Activated CD4-positive, alpha-beta T cell treated with anti-CD3 and anti-CD28 coated beads for 36 hours (primary cell): Measurements from ENCODE around the gene SNX7. TPM values are rescaled to one million over a fixed set of nuclear protein-coding genes. Genes with fewer than 3 reads are reported as not detected.

ENCODE experiments used
- ATAC-seq: fragments of 200-7000 bp; cut with Tn5 transposase; one replicate; pipeline ENCODE4 v1.10.0; 2021; ENCODE audit warnings: mild to moderate bottlenecking, moderate library complexity
- CTCF ChIA-PET: fragments of 350-600 bp; sonication (Branson Sonifier 250); formaldehyde crosslinking; loops from one replicate; lab custom pipeline; 2021; ENCODE audit warnings: antibody characterized with exemption; lab: Charles Lee
- POLR2A ChIA-PET: fragments of 350-600 bp; sonication (Branson Sonifier 250); formaldehyde crosslinking; loops from one replicate; lab custom pipeline; 2021; ENCODE audit warnings: antibody characterized with exemption, inconsistent platforms; lab: Charles Lee
- DNase-seq: peaks from one replicate; pipeline ENCODE4 v3.0.0-alpha.2; 2020
- H3K27ac Mint-ChIP-seq: one replicate; pipeline ENCODE4 v1.8.0; 2021; ENCODE audit warnings: mixed read lengths
- H3K27me3 Mint-ChIP-seq: one replicate; pipeline ENCODE4 v1.8.0; 2021; ENCODE audit warnings: mixed read lengths
- H3K36me3 Mint-ChIP-seq: one replicate; pipeline ENCODE4 v1.8.0; 2021; ENCODE audit warnings: low read depth, mixed read lengths
- H3K4me1 Mint-ChIP-seq: one replicate; pipeline ENCODE4 v1.8.0; 2021; ENCODE audit warnings: mixed read lengths
- H3K4me3 Mint-ChIP-seq: one replicate; pipeline ENCODE4 v1.8.0; 2021; ENCODE audit warnings: mild to moderate bottlenecking, moderate library complexity, mixed read lengths
- H3K9me3 Mint-ChIP-seq: one replicate; pipeline ENCODE4 v1.8.0; 2021; ENCODE audit warnings: low read depth, mixed read lengths
- intact Hi-C, 2 experiments: fragments of 100-400 bp; cut with DNase I in 1 of 2; cut with micrococcal nuclease in 1 of 2; formaldehyde crosslinking; loops; one replicate each; pipeline versions ENCODE4 v1.14.2 to v1.15.1; 2022 to 2024; cut with DNase I, micrococcal nuclease
- total RNA-seq, 2 experiments: library from RNA; stranded (reverse); gene quantifications; one replicate each; pipeline ENCODE4 v1.2.3, GENCODE V29; 2021

The SNX7 gene
- total RNA-seq, 2 experiments from 2014 or later, result 0.18 to 0.32 TPM

DNA sequence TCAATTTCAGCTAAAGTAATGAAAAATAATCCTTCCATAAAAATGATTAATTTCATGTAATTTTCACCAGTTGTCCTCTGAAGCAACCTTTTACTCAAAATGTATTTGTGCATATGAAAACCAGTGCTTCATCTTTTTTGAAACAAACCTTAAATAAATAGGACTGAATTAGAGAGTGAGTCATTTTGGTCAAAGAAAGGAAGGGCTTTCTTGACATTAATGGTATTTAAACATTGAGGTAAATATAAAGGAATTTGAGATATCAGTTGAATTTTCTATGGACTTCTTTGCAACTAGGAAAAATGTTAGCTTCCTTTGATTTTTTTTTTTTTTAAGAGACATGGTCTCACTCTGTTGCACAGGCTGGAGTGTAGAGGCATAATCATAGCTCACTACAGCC, 38.7 kb downstream of the SNX7 start:
- Mint-ChIP-seq H3K36me3 (no peaks in the 10 kb centered on the region), H3K27ac (no peak overlapping the region), H3K4me1 (no peaks in the 10 kb centered on the region), H3K4me3 (no peak overlapping the region), H3K27me3 (peaks cover 1% of the 10 kb centered on the region), H3K9me3 (no peaks in the 10 kb centered on the region)
- DNase-seq, result no peak
- ChIA-PET POLR2A (no interaction called here), CTCF (no interaction called here)
- intact Hi-C loops, result no loop called here
- ATAC-seq, result no peak

DNA sequence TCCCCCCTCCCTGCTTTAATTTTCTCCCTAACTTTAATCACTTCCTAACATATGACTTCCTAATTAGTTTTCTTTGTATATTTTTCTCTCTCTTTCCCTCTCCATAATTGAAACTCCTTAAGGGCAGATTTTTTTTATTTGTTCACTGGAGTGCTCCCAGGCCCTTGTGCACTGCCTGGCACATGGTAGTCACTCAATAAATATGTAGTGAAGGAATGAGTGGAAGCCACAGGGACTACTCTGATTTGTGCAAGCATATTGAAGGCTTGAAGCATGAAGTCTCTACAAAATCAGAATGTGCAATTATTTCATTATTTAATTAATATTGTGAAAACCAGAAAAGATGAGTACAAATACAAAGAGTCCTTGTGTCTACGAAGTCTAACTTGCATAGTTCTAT, 41.5 kb downstream of the SNX7 start:
- POLR2A ChIA-PET, result no interaction called here
- H3K4me3 Mint-ChIP-seq, result no peak overlapping the region
- intact Hi-C loops, result no loop called here
- H3K27ac Mint-ChIP-seq, result no peak overlapping the region
- H3K36me3 Mint-ChIP-seq, result no peaks in the 10 kb centered on the region
- H3K27me3 Mint-ChIP-seq, result peaks cover 7% of the 10 kb centered on the region
- no peaks in the 10 kb centered on the region for H3K9me3 Mint-ChIP-seq
- no peak for ATAC-seq
- CTCF ChIA-PET, result no interaction called here
- no peak for DNase-seq
- H3K4me1 Mint-ChIP-seq, result no peaks in the 10 kb centered on the region

DNA sequence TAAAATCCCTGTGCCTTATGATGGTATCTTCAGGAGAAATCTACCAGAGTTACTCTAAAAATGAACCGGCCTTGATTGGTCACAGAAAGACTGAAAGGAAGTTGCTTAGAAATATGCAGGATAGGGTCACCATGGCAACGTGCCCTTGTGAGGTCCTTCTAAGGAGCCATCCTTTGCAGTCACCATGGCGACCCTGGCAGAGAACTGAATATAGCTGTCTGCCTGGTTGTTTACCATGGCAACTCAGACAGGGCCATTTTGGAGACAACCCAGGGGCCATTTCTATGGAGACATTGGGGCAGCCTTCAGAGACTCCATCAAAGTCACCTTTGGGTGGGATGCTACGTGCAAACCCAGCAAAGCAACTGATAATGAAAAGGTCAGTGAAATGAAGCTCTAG, 43.0 kb downstream of the SNX7 start:
- Mint-ChIP-seq H3K4me3 (no peak overlapping the region), H3K36me3 (no peaks in the 10 kb centered on the region), H3K27me3 (peaks cover 7% of the 10 kb centered on the region), H3K9me3 (no peaks in the 10 kb centered on the region), H3K4me1 (no peaks in the 10 kb centered on the region), H3K27ac (no peak overlapping the region)
- ChIA-PET CTCF (no interaction called here), POLR2A (no interaction called here)
- intact Hi-C loops, result no loop called here
- DNase-seq, result no peak
- no peak for ATAC-seq

DNA sequence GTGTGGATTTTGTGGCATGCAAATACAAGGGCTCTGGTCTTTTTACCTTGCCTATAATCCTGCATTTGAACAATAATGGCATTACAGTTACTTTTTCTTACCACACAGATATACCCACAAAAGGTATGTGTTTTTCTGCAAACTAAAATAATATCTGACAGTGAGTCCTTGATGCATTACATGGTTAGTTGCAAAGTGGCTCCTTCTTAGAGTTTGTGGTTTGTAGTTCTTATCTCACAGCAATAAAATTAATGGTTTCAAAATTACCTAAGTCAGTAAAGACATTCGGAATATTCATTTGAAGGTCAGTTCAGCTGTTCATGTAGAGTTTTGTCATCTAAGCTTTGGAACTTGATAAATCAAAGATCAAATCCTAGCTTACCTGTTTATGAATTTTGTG, 43.5 kb downstream of the SNX7 start:
- DNase-seq, result no peak
- intact Hi-C loops, result no loop called here
- no peak for ATAC-seq
- Mint-ChIP-seq H3K27ac (no peak overlapping the region), H3K4me3 (no peak overlapping the region), H3K27me3 (peaks cover 7% of the 10 kb centered on the region), H3K36me3 (no peaks in the 10 kb centered on the region), H3K4me1 (no peaks in the 10 kb centered on the region), H3K9me3 (no peaks in the 10 kb centered on the region)
- ChIA-PET CTCF (no interaction called here), POLR2A (no interaction called here)

- Mint-ChIP-seq H3K27me3 (peaks cover 7% of the 10 kb centered on the region), H3K4me3 (no peak overlapping the region), H3K27ac (no peak overlapping the region), H3K4me1 (no peaks in the 10 kb centered on the region), H3K36me3 (no peaks in the 10 kb centered on the region), H3K9me3 (no peaks in the 10 kb centered on the region)
- ChIA-PET POLR2A (no interaction called here), CTCF (no interaction called here)
- intact Hi-C loops, result no loop called here
- DNase-seq (no peak), ATAC-seq (no peak)
Observed at GRCh38 chr1:98705591-98705990, 44.1 kb downstream of the SNX7 start.

DNA sequence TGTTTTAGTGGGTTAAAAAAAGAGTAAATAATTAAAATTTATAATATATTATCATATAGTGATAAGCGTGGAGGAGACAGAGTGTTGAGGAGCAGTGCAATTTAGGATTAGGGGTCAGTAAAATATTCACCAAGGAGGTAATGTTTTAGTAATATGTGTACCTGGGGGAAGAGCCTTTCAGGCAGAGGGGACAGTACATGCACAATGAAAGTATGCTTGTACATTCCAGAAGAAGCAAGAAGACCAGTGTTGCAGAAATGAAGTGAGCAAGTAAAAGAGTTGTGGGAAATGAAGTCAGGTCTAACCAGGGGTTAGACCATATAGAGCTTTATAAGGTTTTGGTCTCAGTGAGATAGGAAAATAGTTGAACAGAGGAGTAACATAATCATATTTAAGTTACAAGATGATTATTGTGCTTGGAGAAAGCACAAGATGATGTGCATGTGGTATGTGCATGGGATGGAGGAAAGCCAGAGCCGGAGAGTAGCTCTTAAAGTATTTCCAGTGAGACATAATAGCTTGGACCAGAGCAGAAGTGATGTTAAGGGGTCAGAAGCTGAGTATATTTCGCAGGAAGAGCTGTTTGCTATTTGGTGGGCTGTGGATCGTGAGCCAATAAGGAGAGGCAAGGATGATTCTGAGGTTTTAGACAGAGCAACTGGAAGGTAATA, 44.8 kb downstream of the SNX7 start:
- Mint-ChIP-seq H3K27ac (no peak overlapping the region), H3K9me3 (no peaks in the 10 kb centered on the region), H3K36me3 (no peaks in the 10 kb centered on the region), H3K27me3 (peaks cover 7% of the 10 kb centered on the region), H3K4me1 (no peaks in the 10 kb centered on the region), H3K4me3 (no peak overlapping the region)
- CTCF ChIA-PET, result interaction anchor here (0.9 kb wide), 1 partner anchor 42 kb away, joined by 3 read pairs; no protein-coding TSS in a partner anchor
- intact Hi-C loops, result no loop called here
- POLR2A ChIA-PET, result no interaction called here
- ATAC-seq, result no peak
- no peak for DNase-seq

GRCh38 chr1:98707556-98707955, 46.0 kb downstream of the SNX7 start:
- ChIA-PET POLR2A (no interaction called here), CTCF (no interaction called here)
- intact Hi-C loops, result no loop called here
- DNase-seq, result no peak
- no peaks in the 10 kb centered on the region for H3K36me3 Mint-ChIP-seq
- H3K4me1 Mint-ChIP-seq, result no peaks in the 10 kb centered on the region
- H3K4me3 Mint-ChIP-seq, result no peak overlapping the region
- ATAC-seq, result no peak
- H3K27ac Mint-ChIP-seq, result no peak overlapping the region
- H3K27me3 Mint-ChIP-seq, result peaks cover 7% of the 10 kb centered on the region
- no peaks in the 10 kb centered on the region for H3K9me3 Mint-ChIP-seq

DNA sequence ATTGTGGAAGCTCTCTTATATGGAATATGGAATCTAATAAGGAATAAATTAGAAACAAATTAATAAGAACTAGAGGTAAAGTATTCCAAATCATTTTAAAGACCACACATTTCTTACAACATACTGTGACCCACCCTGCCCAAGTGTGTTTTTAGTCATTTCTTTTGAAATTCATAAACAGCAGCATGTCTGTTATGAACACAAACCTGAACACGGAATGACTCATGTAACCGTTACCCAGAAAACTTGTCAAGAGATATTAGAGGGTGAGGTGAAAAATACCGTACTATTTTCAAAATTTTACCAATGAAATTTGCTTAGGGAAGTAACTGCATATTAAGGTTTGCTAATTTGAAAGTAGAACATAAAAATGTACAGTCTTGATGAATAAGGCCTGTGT, 48.4 kb downstream of the SNX7 start:
- no peak overlapping the region for H3K4me3 Mint-ChIP-seq
- no peak for DNase-seq
- no peaks in the 10 kb centered on the region for H3K9me3 Mint-ChIP-seq
- no peak overlapping the region for H3K27ac Mint-ChIP-seq
- ATAC-seq, result no peak
- peaks cover 5% of the 10 kb centered on the region for H3K27me3 Mint-ChIP-seq
- intact Hi-C loops, result no loop called here
- CTCF ChIA-PET, result no interaction called here
- POLR2A ChIA-PET, result no interaction called here
- no peaks in the 10 kb centered on the region for H3K36me3 Mint-ChIP-seq
- no peaks in the 10 kb centered on the region for H3K4me1 Mint-ChIP-seq

GRCh38 chr1:98723574-98723973, 62.1 kb downstream of the SNX7 start:
- no peak for ATAC-seq
- intact Hi-C loops, result no loop called here
- H3K4me1 Mint-ChIP-seq, result no peaks in the 10 kb centered on the region
- H3K27ac Mint-ChIP-seq, result no peak overlapping the region
- POLR2A ChIA-PET, result no interaction called here
- H3K27me3 Mint-ChIP-seq, result peaks cover 10% of the 10 kb centered on the region
- H3K9me3 Mint-ChIP-seq, result no peaks in the 10 kb centered on the region
- H3K4me3 Mint-ChIP-seq, result no peak overlapping the region
- no peak for DNase-seq
- CTCF ChIA-PET, result no interaction called here
- no peaks in the 10 kb centered on the region for H3K36me3 Mint-ChIP-seq

GRCh38 chr1:98732985-98733781, 71.7 kb downstream of the SNX7 start:
- POLR2A ChIA-PET, result no interaction called here
- intact Hi-C loops, result no loop called here
- Mint-ChIP-seq H3K27ac (no peak overlapping the region), H3K4me1 (no peaks in the 10 kb centered on the region), H3K4me3 (no peak overlapping the region), H3K9me3 (no peaks in the 10 kb centered on the region), H3K27me3 (peaks cover 2% of the 10 kb centered on the region), H3K36me3 (no peaks in the 10 kb centered on the region)
- DNase-seq (no peak), ATAC-seq (no peak)
- CTCF ChIA-PET, result interaction anchor here (0.7 to 1.9 kb wide), 2 partner anchors 16 to 812 kb away, joined by 3 to 9 read pairs; no protein-coding TSS in a partner anchor

GRCh38 chr1:98733782-98734112, 72.2 kb downstream of the SNX7 start:
- Mint-ChIP-seq H3K4me3 (no peak overlapping the region), H3K4me1 (no peaks in the 10 kb centered on the region), H3K36me3 (no peaks in the 10 kb centered on the region), H3K27me3 (peaks cover 4% of the 10 kb centered on the region), H3K27ac (no peak overlapping the region), H3K9me3 (no peaks in the 10 kb centered on the region)
- no peak for ATAC-seq
- DNase-seq, result no peak
- CTCF ChIA-PET, result interaction anchor here (0.7 to 1.9 kb wide), 2 partner anchors 16 to 811 kb away, joined by 3 to 9 read pairs; no protein-coding TSS in a partner anchor
- intact Hi-C loops, result no loop called here
- POLR2A ChIA-PET, result no interaction called here

DNA sequence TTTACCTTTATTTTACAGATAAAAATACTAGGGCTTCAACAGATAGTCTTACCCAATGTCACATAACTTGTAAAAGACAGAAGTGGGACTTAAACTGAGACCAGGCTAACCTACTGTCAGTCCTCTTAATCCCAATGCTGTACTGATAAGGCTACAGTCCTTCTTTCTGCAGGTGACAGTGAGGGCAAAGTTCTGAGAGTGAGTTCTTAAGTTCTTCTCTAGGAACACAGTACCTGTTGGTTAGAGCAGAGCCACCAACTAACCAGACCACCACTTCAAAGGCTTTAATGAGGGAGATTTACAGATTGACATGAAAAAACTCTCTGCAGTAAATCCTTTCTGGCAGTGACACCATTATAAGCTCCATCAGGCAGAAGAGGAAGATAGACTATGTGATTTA, 74.2 kb downstream of the SNX7 start:
- Mint-ChIP-seq H3K4me3 (no peak overlapping the region), H3K36me3 (no peaks in the 10 kb centered on the region), H3K9me3 (no peaks in the 10 kb centered on the region), H3K27me3 (peaks cover 7% of the 10 kb centered on the region), H3K27ac (no peak overlapping the region), H3K4me1 (no peaks in the 10 kb centered on the region)
- DNase-seq (no peak), ATAC-seq (no peak)
- CTCF ChIA-PET, result no interaction called here
- POLR2A ChIA-PET, result no interaction called here
- intact Hi-C loops, result no loop called here
